C4-2B (cell line): ENCODE measurements around the gene B4GALNT1.

Experiments
- CTCF ChIP-seq: fragments of 450-650 bp; conservative IDR thresholded peaks from 2 replicates; pipeline ENCODE4 v1.5.1; 2017; ENCODE audit warnings: mild to moderate bottlenecking
- ZFX ChIP-seq: fragments of 450-650 bp; IDR thresholded peaks from 2 replicates; pipeline ENCODE4 v1.6.1; 2017

GRCh38 chr12:57620936-57621496 lies 12.0 kb downstream of the B4GALNT1 start:
- TF ChIP-seq CTCF (no peak), ZFX (no peak)
